Ishikawa (cell line): ENCODE measurements around the gene HSD17B4.

ENCODE experiments used
- CEBPB ChIP-seq: IDR thresholded peaks from 2 replicates; pipeline ENCODE4 v1.6.1; 2012
- EP300 ChIP-seq: IDR thresholded peaks from 2 replicates; pipeline ENCODE4 v1.6.1; 2012; ENCODE audit warnings: borderline replicate concordance
- FOXM1 ChIP-seq: IDR thresholded peaks from 2 replicates; pipeline ENCODE4 v1.6.1; 2012; ENCODE audit warnings: low read depth, borderline replicate concordance
- RAD21 ChIP-seq: IDR thresholded peaks from 2 replicates; pipeline ENCODE4 v1.6.1; 2012; ENCODE audit warnings: low read depth
- TAF1 ChIP-seq: IDR thresholded peaks from 2 replicates; pipeline ENCODE4 v1.6.1; 2012; ENCODE audit warnings: low read depth, mild to moderate bottlenecking
- YY1 ChIP-seq: IDR thresholded peaks from 2 replicates; pipeline ENCODE4 v1.6.1; 2012; ENCODE audit warnings: low read depth
- ZBTB7A ChIP-seq: IDR thresholded peaks from 2 replicates; pipeline ENCODE4 v1.6.1; 2012; ENCODE audit warnings: low read depth
- TF ChIP-seq, protein P1 (sequence below): IDR thresholded peaks from 2 replicates; pipeline ENCODE4 v1.6.1; 2012

DNA sequence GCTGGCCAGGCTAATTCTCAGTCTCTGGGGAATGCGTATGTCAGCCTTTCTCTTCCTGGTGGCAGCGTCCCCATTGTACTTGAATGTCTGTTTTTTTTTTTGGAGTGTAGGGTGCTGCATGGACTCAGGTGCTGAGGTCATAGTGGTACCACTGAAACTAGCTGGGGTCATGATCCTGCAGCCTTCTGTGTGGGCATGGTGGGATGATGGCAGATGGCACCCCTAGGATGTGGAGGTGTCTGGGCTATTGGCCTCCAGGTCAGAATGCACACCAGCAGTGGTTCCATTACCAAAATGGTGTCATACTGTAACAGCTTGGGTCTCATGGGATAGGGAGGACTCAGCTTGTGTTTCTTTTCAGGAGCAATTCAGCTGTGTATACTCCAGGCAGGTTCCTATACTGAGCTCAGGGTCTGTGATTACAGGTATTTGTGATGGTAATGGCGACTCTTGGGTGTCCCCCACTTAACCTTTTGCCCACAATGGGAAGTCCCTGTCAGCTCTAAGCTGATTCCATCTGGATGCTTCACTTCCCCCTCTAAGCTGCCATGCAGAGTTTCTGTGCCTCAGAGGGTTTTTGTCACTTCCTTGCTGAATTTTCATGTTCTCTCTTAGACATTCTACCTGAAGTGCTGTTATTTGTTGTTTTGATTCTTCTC is 17.9 kb downstream of the HSD17B4 start:
- no peak for TF ChIP-seq TAF1
- TF ChIP-seq FOXM1: no peak
- TF ChIP-seq EP300: no peak
- TF ChIP-seq, protein P1, sequence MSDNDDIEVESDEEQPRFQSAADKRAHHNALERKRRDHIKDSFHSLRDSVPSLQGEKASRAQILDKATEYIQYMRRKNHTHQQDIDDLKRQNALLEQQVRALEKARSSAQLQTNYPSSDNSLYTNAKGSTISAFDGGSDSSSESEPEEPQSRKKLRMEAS: no peak
- no peak for TF ChIP-seq RAD21
- TF ChIP-seq YY1: no peak
- no peak for TF ChIP-seq ZBTB7A
- no peak for TF ChIP-seq CEBPB
